T-helper 1 cell treated with Interleukin-12 subunit alpha and Interleukin-12 subunit beta and Interleukin-4 antibody, amounts not matched to agents 30 μg/mL and 1 μg/mL, for 36 hours (primary cell): ENCODE results near the gene UBTD2.

ENCODE experiments used
- H3K27ac Mint-ChIP-seq: one replicate; pipeline ENCODE4 v1.8.0; 2021; ENCODE audit warnings: mild to moderate bottlenecking, mixed read lengths
- H3K27me3 Mint-ChIP-seq: one replicate; pipeline ENCODE4 v1.8.0; 2021; ENCODE audit warnings: low read depth, mixed read lengths
- H3K36me3 Mint-ChIP-seq: one replicate; pipeline ENCODE4 v1.8.0; 2021; ENCODE audit warnings: low read depth, mixed read lengths
- H3K4me1 Mint-ChIP-seq: one replicate; pipeline ENCODE4 v1.8.0; 2021; ENCODE audit warnings: low read depth, mixed read lengths
- H3K4me3 Mint-ChIP-seq: one replicate; pipeline ENCODE4 v1.8.0; 2021; ENCODE audit warnings: mild to moderate bottlenecking, moderate library complexity, mixed read lengths
- H3K9me3 Mint-ChIP-seq: one replicate; pipeline ENCODE4 v1.8.0; 2021; ENCODE audit warnings: mixed read lengths

Gene UBTD2

GRCh38 chr5:172183881-172184280, 99.7 kb downstream of the UBTD2 start:
- Mint-ChIP-seq H3K36me3 (peaks cover 39% of the 10 kb centered on the region), H3K4me3 (peak overlapping the region; percentile 97), H3K9me3 (no peaks in the 10 kb centered on the region), H3K27me3 (no peaks in the 10 kb centered on the region), H3K27ac (peak overlapping the region; percentile 95), H3K4me1 (peaks cover 44% of the 10 kb centered on the region)

DNA sequence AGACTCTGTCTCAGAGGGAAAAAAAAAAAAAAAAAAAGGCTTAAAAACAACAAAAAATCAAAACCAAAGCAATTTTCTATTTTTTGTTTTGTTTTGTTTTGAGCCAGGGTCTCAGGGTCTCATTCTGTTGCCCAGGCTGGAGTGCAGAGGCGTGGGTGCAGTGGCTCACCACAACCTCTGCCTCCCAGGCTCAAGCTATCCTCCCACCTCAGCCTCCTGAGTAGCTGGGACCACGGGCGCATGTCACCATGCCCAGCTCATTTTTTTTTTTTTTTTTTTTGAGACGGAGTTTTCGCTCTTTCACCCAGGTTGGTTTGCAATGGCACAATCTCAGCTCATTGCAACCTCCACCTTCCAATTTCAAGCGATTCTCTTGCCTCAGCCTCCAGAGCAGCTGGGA, 101.3 kb downstream of the UBTD2 start:
- H3K4me1 Mint-ChIP-seq = peaks cover 58% of the 10 kb centered on the region
- H3K36me3 Mint-ChIP-seq = peaks cover 44% of the 10 kb centered on the region
- H3K9me3 Mint-ChIP-seq = no peaks in the 10 kb centered on the region
- peak overlapping the region; percentile 52 for H3K27ac Mint-ChIP-seq
- H3K4me3 Mint-ChIP-seq = no peak overlapping the region
- H3K27me3 Mint-ChIP-seq = no peaks in the 10 kb centered on the region

DNA sequence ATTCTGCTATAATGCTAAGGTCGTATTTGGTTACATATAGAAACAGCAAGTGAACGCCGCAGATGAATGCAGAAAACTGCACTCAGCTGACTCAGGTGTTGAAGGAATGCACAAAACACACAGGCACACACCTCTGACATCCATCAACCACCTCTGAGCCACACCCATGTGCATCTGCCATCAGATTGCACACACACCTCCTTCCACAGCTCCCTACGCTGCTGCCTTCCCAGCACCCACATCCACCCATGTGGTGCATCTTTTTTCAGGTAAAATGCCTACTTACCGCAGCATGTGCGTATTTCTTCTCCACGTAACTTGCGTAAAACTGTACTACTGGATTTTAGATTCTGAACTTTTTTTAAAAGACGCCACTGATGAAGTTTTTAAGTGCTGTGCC, 102.6 kb downstream of the UBTD2 start:
- Mint-ChIP-seq H3K4me3 (peak overlapping the region; percentile 47), H3K36me3 (peaks cover 41% of the 10 kb centered on the region), H3K27ac (peak overlapping the region; percentile 74), H3K27me3 (no peaks in the 10 kb centered on the region), H3K9me3 (no peaks in the 10 kb centered on the region), H3K4me1 (peaks cover 68% of the 10 kb centered on the region)

DNA sequence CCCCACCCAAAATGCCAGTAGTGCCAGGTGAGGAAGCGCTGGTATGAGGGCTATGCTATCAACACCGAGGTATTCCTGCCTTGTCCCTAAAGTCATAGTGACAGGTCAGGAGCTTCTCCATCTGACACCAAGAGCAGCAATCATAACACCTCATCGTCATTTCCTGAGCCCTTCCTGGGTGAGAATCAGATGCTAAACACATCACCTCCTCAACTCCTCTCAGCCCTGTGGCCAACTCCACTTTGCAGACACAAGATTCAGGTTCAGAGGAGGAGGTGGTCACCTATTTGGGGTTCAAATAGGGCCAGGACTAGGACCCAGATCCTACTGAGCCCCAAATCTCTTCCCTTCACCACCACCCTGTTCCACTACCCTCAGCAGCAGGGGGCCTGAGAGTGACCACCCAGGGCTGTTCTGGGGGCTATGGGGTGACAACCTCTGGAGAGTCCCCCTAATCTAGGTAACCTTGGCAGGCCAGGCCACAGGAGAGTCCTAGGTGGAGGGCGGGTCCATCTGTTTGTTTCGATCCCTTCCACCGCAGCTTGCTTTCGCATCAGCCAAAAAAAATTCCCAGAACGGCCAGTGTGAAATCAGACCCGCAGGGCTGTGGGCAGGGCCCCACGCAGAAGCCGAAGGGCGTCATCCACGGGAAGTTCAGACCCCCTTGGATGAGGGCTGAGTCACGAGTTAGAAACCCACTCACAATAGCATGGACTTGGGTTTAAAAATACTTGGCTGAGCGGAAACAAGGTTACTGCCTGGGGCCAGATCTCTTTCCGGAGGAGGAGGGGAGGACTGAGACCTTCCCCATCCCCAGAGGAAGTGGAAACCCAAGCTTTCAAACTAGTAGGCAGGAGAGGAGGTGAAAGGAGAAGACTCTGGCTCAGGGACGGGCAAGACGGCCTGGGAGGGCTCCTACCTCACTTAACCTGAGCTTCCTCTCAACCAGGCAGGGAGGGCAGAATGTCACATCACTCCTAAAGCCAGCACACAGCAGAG, 104.3 kb downstream of the UBTD2 start:
- peak overlapping the region; percentile 90 for H3K4me3 Mint-ChIP-seq
- no peaks in the 10 kb centered on the region for H3K27me3 Mint-ChIP-seq
- no peaks in the 10 kb centered on the region for H3K9me3 Mint-ChIP-seq
- H3K4me1 Mint-ChIP-seq = peaks cover 71% of the 10 kb centered on the region
- peak overlapping the region; percentile 99 for H3K27ac Mint-ChIP-seq
- peaks cover 30% of the 10 kb centered on the region for H3K36me3 Mint-ChIP-seq

DNA sequence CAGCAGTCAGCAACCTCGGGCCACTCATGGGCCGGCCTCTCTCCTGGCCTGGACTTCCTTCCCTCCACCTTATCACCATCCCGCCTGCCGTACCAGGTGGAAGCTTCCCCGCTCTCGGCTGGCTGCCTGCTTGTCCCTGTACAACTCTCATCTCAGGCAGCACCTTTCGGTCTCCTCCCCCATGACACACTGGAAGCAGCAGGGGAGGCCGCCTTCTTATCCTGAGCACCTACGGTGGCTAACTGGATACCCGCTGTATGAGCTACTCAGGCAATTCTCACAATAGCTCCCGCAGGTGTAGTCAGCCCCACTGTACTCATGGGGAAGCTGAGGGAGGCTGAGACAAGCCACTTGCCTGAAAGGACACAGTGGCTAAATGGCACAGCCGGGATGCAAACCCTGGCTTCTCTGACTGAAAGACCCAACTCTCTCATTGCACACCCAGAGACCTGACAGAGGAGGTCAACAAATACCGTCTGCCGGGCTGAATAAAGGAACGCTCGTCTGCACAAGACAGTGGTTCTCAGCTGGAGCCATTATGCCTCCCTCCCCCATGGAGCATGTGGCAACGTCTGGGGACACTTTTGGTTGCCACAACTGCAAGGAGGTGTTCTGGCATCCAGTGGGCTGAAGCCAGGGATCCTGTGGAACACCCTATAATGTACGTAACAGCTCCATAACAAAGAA, 105.1 kb downstream of the UBTD2 start:
- Mint-ChIP-seq H3K27ac (peak overlapping the region; percentile 99), H3K9me3 (no peaks in the 10 kb centered on the region), H3K36me3 (peaks cover 36% of the 10 kb centered on the region), H3K27me3 (no peaks in the 10 kb centered on the region), H3K4me1 (peaks cover 73% of the 10 kb centered on the region), H3K4me3 (peak overlapping the region; percentile 90)

- peaks cover 74% of the 10 kb centered on the region for H3K4me1 Mint-ChIP-seq
- H3K27ac Mint-ChIP-seq = peak overlapping the region; percentile 99
- H3K4me3 Mint-ChIP-seq = peak overlapping the region; percentile 90
- no peaks in the 10 kb centered on the region for H3K27me3 Mint-ChIP-seq
- no peaks in the 10 kb centered on the region for H3K9me3 Mint-ChIP-seq
- peaks cover 36% of the 10 kb centered on the region for H3K36me3 Mint-ChIP-seq
Observed at GRCh38 chr5:172177176-172177575, 106.4 kb downstream of the UBTD2 start.

DNA sequence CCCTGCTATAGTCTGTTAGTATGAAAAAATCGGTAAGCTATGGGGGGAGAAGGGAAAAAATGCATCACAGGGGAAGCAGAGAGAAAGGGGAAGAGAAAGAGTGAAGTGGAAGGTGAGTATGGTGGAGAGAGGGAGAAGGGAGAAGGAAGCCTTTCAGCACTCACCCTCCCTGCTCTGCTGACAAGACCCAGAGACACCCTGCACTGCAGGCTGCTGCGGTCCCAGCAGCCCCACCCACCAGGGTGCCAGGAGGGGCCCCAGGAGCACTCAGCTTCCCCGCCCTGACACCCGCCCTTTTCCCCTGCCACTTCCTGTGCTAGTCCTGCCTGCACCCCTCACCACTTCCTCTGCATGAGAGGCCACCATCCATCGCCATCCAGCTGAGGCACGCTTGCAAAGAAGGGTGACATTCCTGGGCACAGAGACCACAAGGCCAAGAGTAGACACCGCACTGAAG, 108.3 kb downstream of the UBTD2 start:
- H3K36me3 Mint-ChIP-seq = peaks cover 36% of the 10 kb centered on the region

DNA sequence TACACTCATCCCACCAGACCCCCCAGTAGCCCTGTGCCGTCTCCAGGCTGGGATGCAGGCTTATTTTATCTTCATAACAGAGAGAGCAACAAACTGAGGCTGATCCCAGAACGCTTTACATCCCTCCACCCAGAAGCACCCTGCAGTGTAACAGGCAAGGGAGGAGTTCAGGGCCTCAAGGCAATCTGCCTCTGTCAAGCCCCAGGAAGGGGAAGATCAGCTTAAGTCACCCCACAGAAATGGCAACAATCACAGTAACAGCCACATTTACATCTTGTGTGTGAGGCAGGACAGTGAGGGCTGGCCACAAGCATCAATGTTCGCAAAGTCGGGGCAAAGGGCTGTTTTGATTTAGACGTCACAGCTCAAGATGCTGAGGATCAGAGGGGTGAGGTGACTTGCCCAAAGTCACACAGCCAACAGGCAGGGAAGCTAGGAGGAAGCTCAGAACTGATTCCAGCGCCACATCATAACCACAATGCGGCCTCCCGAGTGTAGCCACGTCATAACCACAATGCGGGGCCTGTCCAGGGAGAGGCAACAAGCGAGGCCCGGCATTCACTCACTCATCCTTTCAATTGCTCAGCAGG, 109.9 kb downstream of the UBTD2 start:
- peaks cover 43% of the 10 kb centered on the region for H3K36me3 Mint-ChIP-seq
- H3K27me3 Mint-ChIP-seq = no peaks in the 10 kb centered on the region
- H3K4me1 Mint-ChIP-seq = peaks cover 79% of the 10 kb centered on the region

More for the DNA sequence above, 108.3 kb downstream of the UBTD2 start:
- H3K4me3 Mint-ChIP-seq = peak overlapping the region; percentile 90
- peaks cover 79% of the 10 kb centered on the region for H3K4me1 Mint-ChIP-seq
- H3K9me3 Mint-ChIP-seq = no peaks in the 10 kb centered on the region
- H3K27me3 Mint-ChIP-seq = no peaks in the 10 kb centered on the region
- H3K27ac Mint-ChIP-seq = peak overlapping the region; percentile 91

GRCh38 chr5:172172912-172173563, 110.5 kb downstream of the UBTD2 start:
- Mint-ChIP-seq H3K9me3 (no peaks in the 10 kb centered on the region), H3K36me3 (peaks cover 39% of the 10 kb centered on the region), H3K27ac (peak overlapping the region; percentile 91), H3K27me3 (no peaks in the 10 kb centered on the region), H3K4me3 (peak overlapping the region; percentile 90), H3K4me1 (peaks cover 73% of the 10 kb centered on the region)

More for the DNA sequence above, 109.9 kb downstream of the UBTD2 start:
- Mint-ChIP-seq H3K27ac (peak overlapping the region; percentile 91), H3K9me3 (no peaks in the 10 kb centered on the region), H3K4me3 (peak overlapping the region; percentile 90)

DNA sequence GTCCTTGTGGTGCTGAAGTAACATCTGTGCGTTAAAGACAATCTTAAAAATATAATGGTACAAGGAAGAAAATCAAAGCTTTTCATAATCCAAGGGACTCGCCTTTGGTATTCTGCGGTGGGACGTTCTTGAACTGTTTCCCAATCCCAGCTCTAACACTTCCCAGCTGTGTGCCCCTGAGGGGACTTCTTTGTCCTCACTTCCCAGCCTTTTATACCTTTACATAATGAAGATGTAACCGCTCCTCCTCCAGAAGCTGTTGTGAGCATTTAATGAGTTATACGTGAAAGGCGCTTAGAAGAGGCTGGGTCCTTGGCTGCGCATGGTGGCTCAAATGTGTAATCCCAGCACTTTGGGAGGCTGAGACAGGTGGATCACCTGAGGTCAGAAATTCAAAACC, 112.4 kb downstream of the UBTD2 start:
- Mint-ChIP-seq H3K27ac (no peak overlapping the region), H3K9me3 (no peaks in the 10 kb centered on the region), H3K4me1 (peaks cover 64% of the 10 kb centered on the region), H3K36me3 (peaks cover 32% of the 10 kb centered on the region), H3K27me3 (no peaks in the 10 kb centered on the region), H3K4me3 (no peak overlapping the region)

DNA sequence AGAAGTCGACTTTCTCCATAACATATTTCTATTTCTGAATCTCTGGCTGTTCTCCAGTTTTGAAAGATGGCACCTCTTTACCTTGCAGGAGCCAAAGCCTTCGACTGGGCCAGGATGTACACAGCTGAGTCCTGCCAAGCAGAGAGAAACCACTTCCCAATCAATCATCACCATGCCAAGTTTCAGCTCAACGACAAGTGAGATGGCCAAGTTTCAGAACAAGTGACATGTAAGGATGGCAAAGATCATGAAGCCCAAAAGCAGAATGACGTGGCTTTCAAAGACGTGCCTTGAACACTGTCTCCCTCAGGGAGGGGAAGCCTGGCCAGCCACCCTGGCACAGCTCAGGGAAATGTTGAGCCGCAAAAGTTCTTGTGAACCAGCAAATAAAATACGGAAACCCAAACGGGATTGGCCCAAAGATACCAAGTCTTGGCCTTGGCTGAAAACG, 113.3 kb downstream of the UBTD2 start:
- Mint-ChIP-seq H3K27me3 (no peaks in the 10 kb centered on the region), H3K36me3 (peaks cover 30% of the 10 kb centered on the region), H3K4me3 (no peak overlapping the region), H3K27ac (peak overlapping the region; percentile 43), H3K9me3 (no peaks in the 10 kb centered on the region), H3K4me1 (peaks cover 56% of the 10 kb centered on the region)

GRCh38 chr5:172169216-172169615, 114.3 kb downstream of the UBTD2 start:
- Mint-ChIP-seq H3K36me3 (peaks cover 30% of the 10 kb centered on the region), H3K4me3 (no peak overlapping the region)

DNA sequence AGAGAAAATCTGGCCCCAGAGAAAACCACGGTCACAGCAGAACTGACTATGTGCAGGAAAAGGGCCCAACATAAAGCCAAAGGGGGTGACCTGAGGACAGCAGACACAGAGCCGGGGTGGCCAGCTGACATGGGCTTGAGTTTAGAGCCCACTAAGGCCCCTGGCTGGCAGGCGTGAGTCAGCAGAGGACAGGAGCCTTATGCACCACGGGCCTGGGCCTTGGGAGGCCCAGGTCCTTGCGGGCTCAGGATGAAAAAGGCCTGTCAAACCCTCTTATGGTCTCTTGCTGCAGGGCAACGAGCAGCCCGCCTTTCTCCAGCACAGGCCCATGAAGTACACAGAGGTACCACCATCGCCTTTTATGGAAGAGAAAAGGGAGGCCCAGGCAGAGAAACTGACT, 115.3 kb downstream of the UBTD2 start:
- Mint-ChIP-seq H3K36me3 (peaks cover 23% of the 10 kb centered on the region), H3K4me1 (peaks cover 40% of the 10 kb centered on the region), H3K9me3 (no peaks in the 10 kb centered on the region), H3K27ac (no peak overlapping the region), H3K27me3 (no peaks in the 10 kb centered on the region), H3K4me3 (no peak overlapping the region)

More at GRCh38 chr5:172169216-172169615, 114.3 kb downstream of the UBTD2 start:
- peaks cover 46% of the 10 kb centered on the region for H3K4me1 Mint-ChIP-seq
- H3K9me3 Mint-ChIP-seq = no peaks in the 10 kb centered on the region
- H3K27ac Mint-ChIP-seq = peak overlapping the region; percentile 20
- H3K27me3 Mint-ChIP-seq = no peaks in the 10 kb centered on the region

- H3K4me1 Mint-ChIP-seq = peaks cover 38% of the 10 kb centered on the region
- peaks cover 21% of the 10 kb centered on the region for H3K36me3 Mint-ChIP-seq
- H3K27ac Mint-ChIP-seq = no peak overlapping the region
- no peaks in the 10 kb centered on the region for H3K27me3 Mint-ChIP-seq
- no peak overlapping the region for H3K4me3 Mint-ChIP-seq
- H3K9me3 Mint-ChIP-seq = no peaks in the 10 kb centered on the region
Observed at GRCh38 chr5:172167895-172168294, 115.7 kb downstream of the UBTD2 start.
